K562 (cell line): ENCODE results near the gene MRPL38. TPM values are rescaled to one million over a fixed set of nuclear protein-coding genes. Genes with fewer than 3 reads are reported as not detected.

Experiments used
- ARID1B ChIP-seq: fragments of 450-650 bp; IDR thresholded peaks from 2 replicates; pipeline ENCODE4 v1.6.1; 2016; ENCODE audit warnings: antibody characterized with exemption, mild to moderate bottlenecking, inconsistent platforms
- HLTF ChIP-seq: fragments of 450-650 bp; IDR thresholded peaks from 2 replicates; pipeline ENCODE4 v1.6.1; 2016
- HNRNPUL1 ChIP-seq: fragments of 200-400 bp; formaldehyde crosslinking; IDR thresholded peaks from 2 replicates; pipeline ENCODE4 v1.6.1; 2017; ENCODE audit warnings: low read length
- NFE2 ChIP-seq: IDR thresholded peaks from 2 replicates; pipeline ENCODE4 v1.6.1; 2014; ENCODE audit warnings: antibody characterized with exemption, low read depth
- RAD21 ChIP-seq, 2 experiments: fragments of 250-450 bp in 1 of 2; fragments of 450-650 bp in 1 of 2; sonication (Bioruptor Pico) in 1 of 2; formaldehyde crosslinking in 1 of 2; IDR thresholded peaks in 1 of 2; conservative IDR thresholded peaks in 1 of 2; 2 replicates each; pipeline versions ENCODE4 v1.4.0 to v1.8.0; 2020 to 2022; ENCODE audit warnings: mild to moderate bottlenecking in 2 of 2, moderate library complexity in 1 of 2
- polyA plus RNA-seq, 8 experiments: library from polyadenylated mRNA; depleted of rRNA in 4 of 8; stranded (reverse) in 5 of 8; unstranded in 3 of 8; fragments of >200 nt; fragmentation: Nextera tagmentation in 2 of 8; fragmentation: Illumina TruSeq in 1 of 8; extraction: Ambion mirVana in 2 of 8; extraction: Trizol in 1 of 8; gene quantifications; 2 replicates each; pipeline versions ENCODE4 v1.2.1 to v1.2.3, GENCODE V29; 2011 to 2014; ENCODE audit warnings: inconsistent platforms in 1 of 8, missing spikeins in 1 of 8
- total RNA-seq, 7 experiments: library from RNA; depleted of rRNA in 6 of 7; stranded (reverse); fragments of >200 nt in 6 of 7; fragmentation: Illumina TruSeq in 2 of 7; extraction: Trizol in 2 of 7; gene quantifications; 2 replicates each; pipeline versions ENCODE4 v1.2.1 to v1.2.3, GENCODE V29; 2011 to 2021; ENCODE audit warnings: low replicate concordance in 1 of 7
- TF ChIP-seq, protein P1 (sequence below): sonication (generic); formaldehyde crosslinking; IDR thresholded peaks from 2 replicates; pipeline ENCODE4 v1.8.0; 2022; ENCODE audit warnings: missing genetic modification reagents, mild to moderate bottlenecking, moderate library complexity, borderline replicate concordance
- TF ChIP-seq, protein P2 (sequence below): fragments of 250-450 bp; sonication (Bioruptor Pico); IDR thresholded peaks from 2 replicates; pipeline ENCODE4 v1.8.0; 2022; ENCODE audit warnings: moderate library complexity, mild to moderate bottlenecking, inconsistent platforms
- TF ChIP-seq, protein P3 (sequence below): fragments of 200-600 bp; sonication (generic); IDR thresholded peaks from one replicate; pipeline ENCODE4 v1.6.1; 2012; ENCODE audit warnings: mild to moderate bottlenecking, low read depth, low read length, inconsistent platforms
- TF ChIP-seq, protein P4 (sequence below): fragments of 250-450 bp; sonication (Bioruptor Pico); IDR thresholded peaks from 2 replicates; pipeline ENCODE4 v1.8.0; 2021; ENCODE audit warnings: mild to moderate bottlenecking, moderate library complexity

MRPL38 gene
- total and polyA plus RNA-seq, 9 of the 15 experiments (the other 6 are each of a cell fraction or from before 2014, with no cell fraction given) = 4.5 to 154 (median 48.5) TPM

DNA sequence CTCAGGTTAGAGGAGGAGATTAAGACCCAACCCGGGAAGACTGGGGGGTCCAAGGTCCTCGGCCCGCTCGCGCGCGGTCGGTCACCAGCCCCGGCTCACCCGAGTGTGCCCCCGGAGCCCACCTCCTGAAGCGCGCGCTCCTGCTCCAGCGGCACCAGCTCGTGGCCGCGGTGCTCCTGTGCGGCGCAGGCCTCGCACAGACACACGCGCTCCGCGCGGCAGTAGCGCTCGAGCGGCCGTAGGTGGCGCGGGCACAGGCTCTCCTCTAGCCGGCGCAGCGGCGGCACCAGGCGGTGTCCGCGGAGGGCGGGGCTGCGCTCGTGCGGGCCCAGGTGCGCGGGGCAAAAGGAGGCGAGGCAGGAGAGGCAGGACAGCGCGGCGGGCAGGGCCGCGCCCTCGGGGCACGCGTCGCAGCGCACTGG lies 26.9 kb downstream of the MRPL38 start (continued):
- TF ChIP-seq, protein P1, sequence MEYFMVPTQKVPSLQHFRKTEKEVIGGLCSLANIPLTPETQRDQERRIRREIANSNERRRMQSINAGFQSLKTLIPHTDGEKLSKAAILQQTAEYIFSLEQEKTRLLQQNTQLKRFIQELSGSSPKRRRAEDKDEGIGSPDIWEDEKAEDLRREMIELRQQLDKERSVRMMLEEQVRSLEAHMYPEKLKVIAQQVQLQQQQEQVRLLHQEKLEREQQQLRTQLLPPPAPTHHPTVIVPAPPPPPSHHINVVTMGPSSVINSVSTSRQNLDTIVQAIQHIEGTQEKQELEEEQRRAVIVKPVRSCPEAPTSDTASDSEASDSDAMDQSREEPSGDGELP = no peak
- TF ChIP-seq, protein P2, sequence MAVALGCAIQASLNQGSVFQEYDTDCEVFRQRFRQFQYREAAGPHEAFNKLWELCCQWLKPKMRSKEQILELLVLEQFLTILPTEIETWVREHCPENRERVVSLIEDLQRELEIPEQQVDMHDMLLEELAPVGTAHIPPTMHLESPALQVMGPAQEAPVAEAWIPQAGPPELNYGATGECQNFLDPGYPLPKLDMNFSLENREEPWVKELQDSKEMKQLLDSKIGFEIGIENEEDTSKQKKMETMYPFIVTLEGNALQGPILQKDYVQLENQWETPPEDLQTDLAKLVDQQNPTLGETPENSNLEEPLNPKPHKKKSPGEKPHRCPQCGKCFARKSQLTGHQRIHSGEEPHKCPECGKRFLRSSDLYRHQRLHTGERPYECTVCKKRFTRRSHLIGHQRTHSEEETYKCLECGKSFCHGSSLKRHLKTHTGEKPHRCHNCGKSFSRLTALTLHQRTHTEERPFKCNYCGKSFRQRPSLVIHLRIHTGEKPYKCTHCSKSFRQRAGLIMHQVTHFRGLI (CRISPR knock-in tag) = no peak
- TF ChIP-seq, protein P3, sequence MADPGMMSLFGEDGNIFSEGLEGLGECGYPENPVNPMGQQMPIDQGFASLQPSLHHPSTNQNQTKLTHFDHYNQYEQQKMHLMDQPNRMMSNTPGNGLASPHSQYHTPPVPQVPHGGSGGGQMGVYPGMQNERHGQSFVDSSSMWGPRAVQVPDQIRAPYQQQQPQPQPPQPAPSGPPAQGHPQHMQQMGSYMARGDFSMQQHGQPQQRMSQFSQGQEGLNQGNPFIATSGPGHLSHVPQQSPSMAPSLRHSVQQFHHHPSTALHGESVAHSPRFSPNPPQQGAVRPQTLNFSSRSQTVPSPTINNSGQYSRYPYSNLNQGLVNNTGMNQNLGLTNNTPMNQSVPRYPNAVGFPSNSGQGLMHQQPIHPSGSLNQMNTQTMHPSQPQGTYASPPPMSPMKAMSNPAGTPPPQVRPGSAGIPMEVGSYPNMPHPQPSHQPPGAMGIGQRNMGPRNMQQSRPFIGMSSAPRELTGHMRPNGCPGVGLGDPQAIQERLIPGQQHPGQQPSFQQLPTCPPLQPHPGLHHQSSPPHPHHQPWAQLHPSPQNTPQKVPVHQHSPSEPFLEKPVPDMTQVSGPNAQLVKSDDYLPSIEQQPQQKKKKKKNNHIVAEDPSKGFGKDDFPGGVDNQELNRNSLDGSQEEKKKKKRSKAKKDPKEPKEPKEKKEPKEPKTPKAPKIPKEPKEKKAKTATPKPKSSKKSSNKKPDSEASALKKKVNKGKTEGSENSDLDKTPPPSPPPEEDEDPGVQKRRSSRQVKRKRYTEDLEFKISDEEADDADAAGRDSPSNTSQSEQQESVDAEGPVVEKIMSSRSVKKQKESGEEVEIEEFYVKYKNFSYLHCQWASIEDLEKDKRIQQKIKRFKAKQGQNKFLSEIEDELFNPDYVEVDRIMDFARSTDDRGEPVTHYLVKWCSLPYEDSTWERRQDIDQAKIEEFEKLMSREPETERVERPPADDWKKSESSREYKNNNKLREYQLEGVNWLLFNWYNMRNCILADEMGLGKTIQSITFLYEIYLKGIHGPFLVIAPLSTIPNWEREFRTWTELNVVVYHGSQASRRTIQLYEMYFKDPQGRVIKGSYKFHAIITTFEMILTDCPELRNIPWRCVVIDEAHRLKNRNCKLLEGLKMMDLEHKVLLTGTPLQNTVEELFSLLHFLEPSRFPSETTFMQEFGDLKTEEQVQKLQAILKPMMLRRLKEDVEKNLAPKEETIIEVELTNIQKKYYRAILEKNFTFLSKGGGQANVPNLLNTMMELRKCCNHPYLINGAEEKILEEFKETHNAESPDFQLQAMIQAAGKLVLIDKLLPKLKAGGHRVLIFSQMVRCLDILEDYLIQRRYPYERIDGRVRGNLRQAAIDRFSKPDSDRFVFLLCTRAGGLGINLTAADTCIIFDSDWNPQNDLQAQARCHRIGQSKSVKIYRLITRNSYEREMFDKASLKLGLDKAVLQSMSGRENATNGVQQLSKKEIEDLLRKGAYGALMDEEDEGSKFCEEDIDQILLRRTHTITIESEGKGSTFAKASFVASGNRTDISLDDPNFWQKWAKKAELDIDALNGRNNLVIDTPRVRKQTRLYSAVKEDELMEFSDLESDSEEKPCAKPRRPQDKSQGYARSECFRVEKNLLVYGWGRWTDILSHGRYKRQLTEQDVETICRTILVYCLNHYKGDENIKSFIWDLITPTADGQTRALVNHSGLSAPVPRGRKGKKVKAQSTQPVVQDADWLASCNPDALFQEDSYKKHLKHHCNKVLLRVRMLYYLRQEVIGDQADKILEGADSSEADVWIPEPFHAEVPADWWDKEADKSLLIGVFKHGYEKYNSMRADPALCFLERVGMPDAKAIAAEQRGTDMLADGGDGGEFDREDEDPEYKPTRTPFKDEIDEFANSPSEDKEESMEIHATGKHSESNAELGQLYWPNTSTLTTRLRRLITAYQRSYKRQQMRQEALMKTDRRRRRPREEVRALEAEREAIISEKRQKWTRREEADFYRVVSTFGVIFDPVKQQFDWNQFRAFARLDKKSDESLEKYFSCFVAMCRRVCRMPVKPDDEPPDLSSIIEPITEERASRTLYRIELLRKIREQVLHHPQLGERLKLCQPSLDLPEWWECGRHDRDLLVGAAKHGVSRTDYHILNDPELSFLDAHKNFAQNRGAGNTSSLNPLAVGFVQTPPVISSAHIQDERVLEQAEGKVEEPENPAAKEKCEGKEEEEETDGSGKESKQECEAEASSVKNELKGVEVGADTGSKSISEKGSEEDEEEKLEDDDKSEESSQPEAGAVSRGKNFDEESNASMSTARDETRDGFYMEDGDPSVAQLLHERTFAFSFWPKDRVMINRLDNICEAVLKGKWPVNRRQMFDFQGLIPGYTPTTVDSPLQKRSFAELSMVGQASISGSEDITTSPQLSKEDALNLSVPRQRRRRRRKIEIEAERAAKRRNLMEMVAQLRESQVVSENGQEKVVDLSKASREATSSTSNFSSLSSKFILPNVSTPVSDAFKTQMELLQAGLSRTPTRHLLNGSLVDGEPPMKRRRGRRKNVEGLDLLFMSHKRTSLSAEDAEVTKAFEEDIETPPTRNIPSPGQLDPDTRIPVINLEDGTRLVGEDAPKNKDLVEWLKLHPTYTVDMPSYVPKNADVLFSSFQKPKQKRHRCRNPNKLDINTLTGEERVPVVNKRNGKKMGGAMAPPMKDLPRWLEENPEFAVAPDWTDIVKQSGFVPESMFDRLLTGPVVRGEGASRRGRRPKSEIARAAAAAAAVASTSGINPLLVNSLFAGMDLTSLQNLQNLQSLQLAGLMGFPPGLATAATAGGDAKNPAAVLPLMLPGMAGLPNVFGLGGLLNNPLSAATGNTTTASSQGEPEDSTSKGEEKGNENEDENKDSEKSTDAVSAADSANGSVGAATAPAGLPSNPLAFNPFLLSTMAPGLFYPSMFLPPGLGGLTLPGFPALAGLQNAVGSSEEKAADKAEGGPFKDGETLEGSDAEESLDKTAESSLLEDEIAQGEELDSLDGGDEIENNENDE = no peak
- TF ChIP-seq NFE2 = no peak
- TF ChIP-seq HNRNPUL1 = no peak
- TF ChIP-seq RAD21 (CRISPR knock-in tag; conservative IDR thresholded peaks at IDR 0.05 in 1 of 2, IDR thresholded peaks at IDR 0.05 in 1 of 2) = peak in 1 of 2 experiments; percentile 34; a peak in 2 of 4 replicates
- TF ChIP-seq ARID1B = no peak
- TF ChIP-seq, protein P4, sequence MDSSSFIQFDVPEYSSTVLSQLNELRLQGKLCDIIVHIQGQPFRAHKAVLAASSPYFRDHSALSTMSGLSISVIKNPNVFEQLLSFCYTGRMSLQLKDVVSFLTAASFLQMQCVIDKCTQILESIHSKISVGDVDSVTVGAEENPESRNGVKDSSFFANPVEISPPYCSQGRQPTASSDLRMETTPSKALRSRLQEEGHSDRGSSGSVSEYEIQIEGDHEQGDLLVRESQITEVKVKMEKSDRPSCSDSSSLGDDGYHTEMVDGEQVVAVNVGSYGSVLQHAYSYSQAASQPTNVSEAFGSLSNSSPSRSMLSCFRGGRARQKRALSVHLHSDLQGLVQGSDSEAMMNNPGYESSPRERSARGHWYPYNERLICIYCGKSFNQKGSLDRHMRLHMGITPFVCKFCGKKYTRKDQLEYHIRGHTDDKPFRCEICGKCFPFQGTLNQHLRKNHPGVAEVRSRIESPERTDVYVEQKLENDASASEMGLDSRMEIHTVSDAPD = no peak
- no peak for TF ChIP-seq HLTF
